ENCODE results near the gene CCDC30. TPM values are rescaled to one million over a fixed set of nuclear protein-coding genes. Genes with fewer than 3 reads are reported as not detected.

CCDC30 gene
- total and polyA plus RNA-seq, 9 of the 15 experiments (the other 6 are each of a cell fraction or from before 2014, with no cell fraction given), result 0.05 to 0.91 (median 0.24) TPM

DNA sequence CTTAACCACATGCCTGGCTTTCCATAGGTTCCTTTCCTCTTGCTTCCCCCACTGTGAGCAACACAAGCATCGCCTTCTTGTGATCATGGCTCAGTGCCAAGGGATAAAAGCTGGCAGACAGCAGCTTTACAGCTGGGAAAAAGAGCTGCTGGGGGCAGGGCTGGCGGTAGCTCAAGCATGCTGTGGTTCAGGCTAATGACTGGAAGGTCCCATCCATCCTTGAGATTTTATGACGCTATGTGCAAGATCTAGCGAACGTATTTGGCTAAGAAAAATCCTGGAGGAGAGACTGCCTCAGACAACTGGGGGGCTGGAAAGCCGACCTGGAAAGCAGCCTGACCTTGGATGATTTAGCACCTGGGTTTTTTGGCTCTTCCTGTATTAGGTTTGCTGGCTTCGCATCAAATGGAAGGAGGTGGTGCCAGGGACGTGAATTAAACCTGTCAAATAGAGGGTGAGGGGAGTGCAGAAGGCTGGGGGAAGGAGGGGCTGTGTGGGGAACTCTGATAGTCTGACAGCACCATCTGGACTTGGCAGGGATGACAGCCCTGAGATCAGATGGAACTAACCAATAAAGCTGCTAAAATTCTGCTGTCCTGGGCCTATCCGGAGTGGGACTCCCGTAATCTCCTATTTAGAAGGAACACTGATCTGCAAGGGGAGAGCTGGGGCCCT lies 42.0 kb upstream of the CCDC30 start:
- ATAC-seq (no peak; the same call in 2 of the 3 replicates), DNase-seq (ENCODE audit: extremely low read depth in 1 of 4, low spot score in 3 of 4) (no peak), FAIRE-seq (no peak)
- intact Hi-C loops (cut with micrococcal nuclease), result no loop called here
- no peak overlapping the region for H2AFZ ChIP-seq (ENCODE audit: low read depth, low read length)
- H3K79me2 ChIP-seq (ENCODE audit: control insufficient read depth, insufficient read depth, low read length), result no peaks in the 10 kb centered on the region
- no peak overlapping the region for H3K27ac ChIP-seq (ENCODE audit: extremely low read depth, low read depth, low read length)
- ChIA-PET CTCF (ENCODE audit: low intra/inter-chr PET ratio) (no interaction called here), POLR2A (interaction anchor here (0.5 kb wide), 1 partner anchor 143 kb away, joined by 3 read pairs; no protein-coding TSS in a partner anchor)
- BruUV-seq (replicated peaks), result no TSS peak
- in situ Hi-C loops (cut with MboI), result no loop called here
- no peaks in the 10 kb centered on the region for H3K9me1 ChIP-seq (ENCODE audit: control insufficient read depth, insufficient read depth, low read length)
- no peaks in the 10 kb centered on the region for H3K36me3 ChIP-seq (ENCODE audit: control insufficient read depth, insufficient read depth, low read length)
- no peak overlapping the region for H3K4me2 ChIP-seq (ENCODE audit: insufficient read depth, low read length)
- no peaks in the 10 kb centered on the region for H4K20me1 ChIP-seq (replicated peaks; ENCODE audit: control insufficient read depth, insufficient read depth, low read length)
- TF ChIP-seq CBFA2T3 (IDR thresholded peaks at IDR 0.05), result no peak
- peak; percentile 69 for TF ChIP-seq NFIC (IDR thresholded peaks at IDR 0.05)
- H3K9ac ChIP-seq (ENCODE audit: insufficient read depth in 1 of 2, low read depth in 2 of 2, low read length in 2 of 2), result no peak overlapping the region
- peaks cover 48 to 50% of the 10 kb centered on the region in 2 experiments for H3K27me3 ChIP-seq (ENCODE audit: control insufficient read depth in 2 of 2, insufficient read depth in 2 of 2, low read length in 2 of 2)
- no peaks in the 10 kb centered on the region for H3K9me3 ChIP-seq (replicated peaks; ENCODE audit: control insufficient read depth, insufficient read depth, low read depth, low read length)
- 2% methylated on average over 10 of the region's 10 CpGs for WGBS (ENCODE audit: insufficient coverage, low coverage, missing lambda C conversion rate)
- no peaks in the 10 kb centered on the region; a peak in 1 of 5 replicates for H3K4me1 ChIP-seq (replicated peaks in 1 of 2; ENCODE audit: control insufficient read depth in 2 of 2, insufficient read depth in 2 of 2, low read length in 2 of 2)
- H3K4me3 ChIP-seq, result no peak overlapping the region

DNA sequence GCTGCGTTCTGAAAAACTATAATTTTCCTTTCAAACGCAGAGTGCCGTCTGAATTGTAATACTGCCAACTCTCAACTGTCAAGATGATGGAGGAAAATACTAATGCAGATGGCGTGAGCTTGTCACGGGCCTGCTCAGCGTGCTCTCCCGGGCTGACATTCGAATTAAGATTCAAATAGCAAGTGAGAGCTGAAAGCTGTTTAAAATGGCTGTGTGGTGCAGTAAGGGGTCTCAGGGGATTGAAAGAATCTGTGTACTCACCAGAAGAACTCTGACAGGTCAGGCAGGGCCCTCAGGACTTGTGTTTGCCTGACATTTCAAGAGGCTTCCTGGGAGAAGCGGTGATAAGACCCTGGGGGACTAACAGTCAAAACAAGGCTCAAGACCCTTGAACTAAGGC lies 40.3 kb upstream of the CCDC30 start:
- Histone ChIP-seq H3K27ac (ENCODE audit: extremely low read depth, low read depth, low read length) (no peak overlapping the region), H3K9me3 (replicated peaks; ENCODE audit: control insufficient read depth, insufficient read depth, low read depth, low read length) (no peaks in the 10 kb centered on the region), H3K79me2 (ENCODE audit: control insufficient read depth, insufficient read depth, low read length) (no peaks in the 10 kb centered on the region), H4K20me1 (replicated peaks; ENCODE audit: control insufficient read depth, insufficient read depth, low read length) (no peaks in the 10 kb centered on the region), H3K4me3 (no peak overlapping the region), H3K36me3 (ENCODE audit: control insufficient read depth, insufficient read depth, low read length) (no peaks in the 10 kb centered on the region), H3K27me3 (ENCODE audit: control insufficient read depth in 2 of 2, insufficient read depth in 2 of 2, low read length in 2 of 2) (peaks cover 40% of the 10 kb centered on the region in 2 experiments), H2AFZ (ENCODE audit: low read depth, low read length) (no peak overlapping the region), H3K9ac (ENCODE audit: insufficient read depth in 1 of 2, low read depth in 2 of 2, low read length in 2 of 2) (no peak overlapping the region), H3K4me2 (ENCODE audit: insufficient read depth, low read length) (no peak overlapping the region), H3K4me1 (replicated peaks in 1 of 2; ENCODE audit: control insufficient read depth in 2 of 2, insufficient read depth in 2 of 2, low read length in 2 of 2) (no peaks in the 10 kb centered on the region; a peak in 1 of 5 replicates), H3K9me1 (ENCODE audit: control insufficient read depth, insufficient read depth, low read length) (no peaks in the 10 kb centered on the region)
- 2% methylated on average over 9 of the region's 9 CpGs for WGBS (ENCODE audit: insufficient coverage, low coverage, missing lambda C conversion rate)
- no peak for DNase-seq (ENCODE audit: extremely low read depth in 1 of 4, low spot score in 3 of 4)
- intact Hi-C loops (cut with micrococcal nuclease), result no loop called here
- no peak for TF ChIP-seq BHLHE40 (IDR thresholded peaks at IDR 0.05; ENCODE audit: low read length)
- TF ChIP-seq SRSF1 (IDR thresholded peaks at IDR 0.05; ENCODE audit: low read depth, low read length), result no peak
- no peak for TF ChIP-seq ADNP (tag; IDR thresholded peaks at IDR 0.05)
- TF ChIP-seq ZBTB1 (CRISPR knock-in tag; IDR thresholded peaks at IDR 0.05; ENCODE audit: borderline replicate concordance, low read depth), result no peak
- TF ChIP-seq ZNF445 (CRISPR knock-in tag; IDR thresholded peaks at IDR 0.05; ENCODE audit: low read depth), result no peak
- TF ChIP-seq KLF16 (IDR thresholded peaks at IDR 0.05), result no peak
- TF ChIP-seq, protein P1, sequence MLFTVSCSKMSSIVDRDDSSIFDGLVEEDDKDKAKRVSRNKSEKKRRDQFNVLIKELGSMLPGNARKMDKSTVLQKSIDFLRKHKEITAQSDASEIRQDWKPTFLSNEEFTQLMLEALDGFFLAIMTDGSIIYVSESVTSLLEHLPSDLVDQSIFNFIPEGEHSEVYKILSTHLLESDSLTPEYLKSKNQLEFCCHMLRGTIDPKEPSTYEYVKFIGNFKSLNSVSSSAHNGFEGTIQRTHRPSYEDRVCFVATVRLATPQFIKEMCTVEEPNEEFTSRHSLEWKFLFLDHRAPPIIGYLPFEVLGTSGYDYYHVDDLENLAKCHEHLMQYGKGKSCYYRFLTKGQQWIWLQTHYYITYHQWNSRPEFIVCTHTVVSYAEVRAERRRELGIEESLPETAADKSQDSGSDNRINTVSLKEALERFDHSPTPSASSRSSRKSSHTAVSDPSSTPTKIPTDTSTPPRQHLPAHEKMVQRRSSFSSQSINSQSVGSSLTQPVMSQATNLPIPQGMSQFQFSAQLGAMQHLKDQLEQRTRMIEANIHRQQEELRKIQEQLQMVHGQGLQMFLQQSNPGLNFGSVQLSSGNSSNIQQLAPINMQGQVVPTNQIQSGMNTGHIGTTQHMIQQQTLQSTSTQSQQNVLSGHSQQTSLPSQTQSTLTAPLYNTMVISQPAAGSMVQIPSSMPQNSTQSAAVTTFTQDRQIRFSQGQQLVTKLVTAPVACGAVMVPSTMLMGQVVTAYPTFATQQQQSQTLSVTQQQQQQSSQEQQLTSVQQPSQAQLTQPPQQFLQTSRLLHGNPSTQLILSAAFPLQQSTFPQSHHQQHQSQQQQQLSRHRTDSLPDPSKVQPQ (CRISPR knock-in tag; IDR thresholded peaks at IDR 0.05; ENCODE audit: borderline replicate concordance), result no peak
- no peak for TF ChIP-seq RBFOX2 (IDR thresholded peaks at IDR 0.05; ENCODE audit: low read depth, low read length)
- no peak for TF ChIP-seq PHF20 (IDR thresholded peaks at IDR 0.05; ENCODE audit: partially characterized antibody)
- in situ Hi-C loops (cut with MboI), result no loop called here
- FAIRE-seq, result no peak
- ChIA-PET CTCF (ENCODE audit: low intra/inter-chr PET ratio) (no interaction called here), POLR2A (no interaction called here)
- no peak for ATAC-seq
- BruUV-seq (replicated peaks), result no TSS peak
